ENCODE data around the gene RASA3.

Gene RASA3

DNA sequence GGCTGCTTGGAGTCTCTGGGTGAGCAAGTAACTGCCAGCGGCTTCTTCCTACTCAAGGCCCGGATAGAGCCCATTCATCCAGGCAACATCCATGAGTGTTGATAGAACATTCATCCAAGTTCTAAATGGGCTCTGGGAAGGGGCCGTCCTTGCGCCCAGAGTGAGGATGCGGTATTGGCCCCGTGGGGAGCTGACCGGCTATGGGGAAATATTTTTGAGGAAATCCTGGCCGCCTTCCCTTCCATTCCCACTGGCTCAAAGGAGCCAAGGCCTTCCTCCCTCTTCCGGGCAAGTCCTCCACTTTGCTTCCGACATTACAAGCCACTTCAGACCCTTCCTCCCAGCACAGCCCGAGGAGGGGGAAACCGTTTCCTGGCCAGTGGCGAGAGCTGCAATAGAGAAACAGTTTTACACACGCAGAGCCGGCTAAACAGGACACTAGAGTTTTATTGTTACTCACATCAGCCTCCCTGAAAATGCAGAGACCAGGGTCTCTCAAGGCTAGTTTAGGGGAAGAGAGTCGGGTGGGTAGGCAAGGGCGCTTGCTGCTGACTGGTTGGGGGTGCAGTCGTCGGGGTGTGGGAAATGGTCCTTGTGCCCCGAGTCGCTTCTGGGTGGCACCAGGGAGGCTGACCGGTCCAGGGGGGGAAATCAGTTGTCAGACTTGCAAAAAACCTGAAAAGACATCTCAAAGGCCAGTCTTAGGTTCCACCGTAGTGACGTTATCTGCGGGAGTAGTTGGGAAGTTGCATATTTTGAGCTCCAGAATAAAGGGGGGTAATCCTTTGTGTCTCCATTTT lies 196.1 kb downstream of the RASA3 start:
- no peak for DNase-seq (ENCODE audit: low read depth in 1 of 2, low spot score in 1 of 2)
- in situ Hi-C loops (cut with HindIII; ENCODE audit: low pct_unique_long_range_greater_than_20kb, low sequenced_read_pairs), result no loop called here
- TF ChIP-seq JUND (IDR thresholded peaks at IDR 0.05; ENCODE audit: low read depth), result no peak

DNA sequence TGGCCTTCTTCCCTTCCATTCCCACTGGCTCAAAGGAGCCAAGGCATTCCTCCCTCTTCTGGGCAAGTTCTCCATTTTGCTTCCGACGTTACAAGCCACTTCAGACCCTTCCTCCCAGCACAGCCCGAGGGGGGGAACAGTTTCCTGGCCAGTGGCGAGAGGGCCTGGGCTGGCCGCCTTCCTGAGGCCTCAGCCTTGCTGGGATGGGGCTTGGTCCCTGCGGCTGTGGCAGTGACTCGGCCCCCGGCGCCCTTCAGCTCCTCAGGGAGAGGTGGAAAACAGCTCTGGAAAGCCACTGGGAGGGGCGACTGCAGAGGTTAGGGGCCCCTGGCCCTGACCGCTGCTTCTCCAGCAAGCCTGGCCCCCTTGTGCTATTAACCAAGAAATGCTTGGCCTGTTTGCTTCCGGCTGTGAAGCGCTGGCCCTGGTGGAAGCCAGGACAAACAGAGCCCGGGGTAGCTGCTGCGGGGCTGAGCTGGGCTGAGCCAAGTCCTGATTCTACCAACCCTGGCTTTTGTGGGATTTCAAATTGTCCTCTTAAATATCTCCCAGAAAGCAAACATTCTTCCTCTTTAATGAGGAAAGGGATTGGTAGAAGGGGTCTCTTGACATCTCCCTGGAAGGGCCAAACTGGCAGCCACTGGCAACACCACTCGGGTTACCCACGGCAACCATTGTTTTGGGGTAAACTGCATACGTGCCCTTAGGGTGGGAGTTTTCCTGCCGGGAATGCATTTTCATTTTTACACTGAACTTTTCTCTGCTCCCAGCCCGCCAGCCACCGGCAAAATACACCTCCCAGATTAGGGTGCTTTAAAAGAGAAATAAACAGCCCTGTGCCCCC lies 197.2 kb downstream of the RASA3 start:
- no peak for DNase-seq (ENCODE audit: low read depth in 1 of 2, low spot score in 1 of 2)
- no peak for TF ChIP-seq JUND (IDR thresholded peaks at IDR 0.05; ENCODE audit: low read depth)
- in situ Hi-C loops (cut with HindIII; ENCODE audit: low pct_unique_long_range_greater_than_20kb, low sequenced_read_pairs), result no loop called here

DNA sequence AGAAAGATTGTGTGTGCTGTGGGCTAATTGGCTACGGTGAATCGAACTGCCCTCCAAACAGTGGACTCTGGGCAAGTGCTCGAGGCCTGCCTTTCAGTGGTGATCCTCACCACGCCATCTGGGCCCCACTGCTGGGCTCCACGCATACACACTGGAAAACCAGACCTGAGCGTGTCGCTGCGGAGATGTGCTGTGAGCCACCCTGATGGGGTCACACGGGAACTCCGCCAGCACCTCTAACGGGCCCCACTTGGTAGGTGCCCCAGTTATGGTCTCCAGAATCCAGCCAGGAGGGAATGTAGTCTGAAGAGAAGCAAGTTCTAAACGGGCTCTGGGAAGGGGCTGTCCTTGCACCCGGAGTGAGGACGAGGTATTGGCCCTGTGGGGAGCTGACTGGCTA lies 197.8 kb downstream of the RASA3 start:
- DNase-seq (ENCODE audit: low read depth in 1 of 2, low spot score in 1 of 2), result no peak
- TF ChIP-seq JUND (IDR thresholded peaks at IDR 0.05; ENCODE audit: low read depth), result no peak
- in situ Hi-C loops (cut with HindIII; ENCODE audit: low pct_unique_long_range_greater_than_20kb, low sequenced_read_pairs), result no loop called here

- in situ Hi-C loops (cut with HindIII; ENCODE audit: low pct_unique_long_range_greater_than_20kb, low sequenced_read_pairs), result no loop called here
- no peak for TF ChIP-seq JUND (IDR thresholded peaks at IDR 0.05; ENCODE audit: low read depth)
- no peak for DNase-seq (ENCODE audit: low read depth in 1 of 2, low spot score in 1 of 2)
Measured at GRCh38 chr13:113933901-113934300, 198.5 kb downstream of the RASA3 start.

DNA sequence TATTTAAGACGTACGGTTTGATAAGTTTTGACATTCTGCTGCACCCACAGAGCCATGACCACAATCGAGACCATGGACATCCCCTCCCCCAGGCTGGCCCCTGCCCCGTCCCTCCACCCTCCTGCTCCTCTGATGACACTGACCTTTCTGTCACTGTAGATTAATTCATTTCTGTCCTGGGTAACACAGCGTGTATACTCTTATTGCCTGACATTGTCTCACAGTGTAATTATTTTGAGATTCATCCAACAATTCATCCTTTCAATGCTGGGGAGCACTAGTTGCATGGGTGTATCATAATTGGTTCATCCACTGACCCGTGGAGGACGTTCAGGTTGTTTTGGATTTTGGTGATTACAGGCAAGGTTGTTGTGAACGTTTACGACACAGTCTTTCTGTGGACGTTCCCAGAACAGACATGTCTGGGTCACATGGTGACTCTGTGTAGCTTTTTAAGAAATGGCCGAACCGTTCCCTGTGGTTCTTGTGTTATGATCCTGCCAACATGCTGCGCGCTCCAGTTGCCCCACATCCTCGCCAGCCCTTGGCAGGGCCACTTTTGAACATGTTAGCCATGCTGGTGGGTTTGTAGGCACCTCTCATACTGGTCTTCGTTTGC lies 200.5 kb downstream of the RASA3 start:
- in situ Hi-C loops (cut with HindIII; ENCODE audit: low pct_unique_long_range_greater_than_20kb, low sequenced_read_pairs), result no loop called here
- no peak for TF ChIP-seq JUND (IDR thresholded peaks at IDR 0.05; ENCODE audit: low read depth)

GRCh38 chr13:113930671-113931637 lies 201.5 kb downstream of the RASA3 start:
- in situ Hi-C loops (cut with HindIII; ENCODE audit: low pct_unique_long_range_greater_than_20kb, low sequenced_read_pairs), result no loop called here
- TF ChIP-seq JUND (IDR thresholded peaks at IDR 0.05; ENCODE audit: low read depth), result no peak
- no peak for DNase-seq (ENCODE audit: low read depth in 1 of 2, low spot score in 1 of 2)

More for the DNA sequence above, 200.5 kb downstream of the RASA3 start:
- DNase-seq (ENCODE audit: low read depth in 1 of 2, low spot score in 1 of 2), result no peak

DNA sequence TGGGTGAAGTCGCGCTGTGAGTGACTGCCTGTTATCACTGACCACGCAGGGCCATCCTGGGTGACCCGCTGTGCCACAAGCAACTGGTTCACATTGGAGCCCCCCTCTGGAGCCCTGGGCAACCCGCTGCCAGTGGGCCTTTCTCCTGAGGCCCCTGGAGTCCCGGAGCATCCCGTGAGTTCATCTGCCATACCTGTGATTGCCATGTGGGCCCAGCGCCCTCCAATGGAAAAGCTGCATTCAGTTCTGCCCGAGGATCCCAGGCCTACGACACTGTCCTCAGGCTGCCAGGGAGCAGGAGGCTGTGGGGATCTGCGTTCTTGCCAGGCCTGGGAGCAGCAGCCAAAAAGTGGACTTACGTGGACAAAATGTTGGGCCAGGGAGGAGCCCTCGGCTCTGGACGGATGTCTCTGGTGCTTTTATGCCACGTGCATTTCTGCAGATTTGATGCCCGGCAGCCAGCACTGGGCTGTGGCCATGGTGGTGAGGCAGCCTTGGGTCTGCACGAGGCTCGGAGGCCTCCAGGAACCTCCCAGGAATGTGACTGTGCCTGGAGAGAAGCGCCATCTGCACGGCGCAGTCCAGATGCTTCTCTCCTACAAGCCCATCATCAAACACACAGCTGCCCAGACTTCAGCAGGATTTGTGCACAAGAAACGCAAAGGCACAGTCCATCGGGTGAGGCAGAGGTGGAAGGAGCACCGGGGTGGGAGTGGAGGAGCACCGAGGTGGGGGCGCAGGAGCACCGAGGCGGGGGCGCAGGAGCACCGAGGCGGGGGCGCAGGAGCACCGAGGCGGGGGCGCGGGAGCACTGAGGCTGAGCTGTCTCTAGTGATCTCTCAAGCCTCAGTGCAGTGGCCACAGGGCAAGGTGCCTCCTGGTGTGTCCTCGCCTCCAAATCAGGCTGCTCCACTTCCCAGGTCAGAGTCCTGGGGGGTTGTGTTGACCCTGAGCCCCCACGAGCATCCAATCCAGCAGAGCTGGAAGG lies 202.5 kb downstream of the RASA3 start:
- in situ Hi-C loops (cut with HindIII; ENCODE audit: low pct_unique_long_range_greater_than_20kb, low sequenced_read_pairs), result no loop called here
- DNase-seq (ENCODE audit: low read depth in 1 of 2, low spot score in 1 of 2), result no peak
- TF ChIP-seq JUND (IDR thresholded peaks at IDR 0.05; ENCODE audit: low read depth), result no peak

GRCh38 chr13:113928685-113929627 lies 203.5 kb downstream of the RASA3 start:
- in situ Hi-C loops (cut with HindIII; ENCODE audit: low pct_unique_long_range_greater_than_20kb, low sequenced_read_pairs), result no loop called here
- no peak for TF ChIP-seq JUND (IDR thresholded peaks at IDR 0.05; ENCODE audit: low read depth)
- DNase-seq (ENCODE audit: low read depth in 1 of 2, low spot score in 1 of 2), result peak in 1 of 2 experiments; percentile 96
